PC-9 (cell line): ENCODE data around the gene SPTB. TPM values are rescaled to one million over a fixed set of nuclear protein-coding genes. Genes with fewer than 3 reads are reported as not detected.

Experiments used
- BruUV-seq: library from RNA; stranded (reverse); fragments of 400-500 nt; replicated peaks from 2 replicates; lab custom pipeline; 2021; lab: Mats Ljungman, UMichigan
- CTCF ChIA-PET: fragments of 300-600 bp; sonication (Branson Sonifier 250); formaldehyde crosslinking; loops from one replicate; lab custom pipeline; 2022; ENCODE audit warnings: antibody characterized with exemption; lab: Charles Lee
- POLR2A ChIA-PET: fragments of 300-600 bp; sonication (Branson Sonifier 250); formaldehyde crosslinking; loops from one replicate; lab custom pipeline; 2022; ENCODE audit warnings: antibody characterized with exemption; ENCODE audit not compliant: unreplicated experiment; lab: Charles Lee
- DNase-seq, 2 experiments: peaks; one replicate each; pipeline versions ENCODE4 v3.0.0 to v3.0.0-alpha.2; 2015 to 2022; ENCODE audit warnings: mixed read lengths in 1 of 2
- H2AFZ ChIP-seq: fragments of 200-600 bp; sonication (generic); 2 replicates; pipeline ENCODE4 v1.8.1; 2017; ENCODE audit warnings: antibody characterized with exemption
- H3F3A ChIP-seq: fragments of 200-600 bp; sonication (generic); 2 replicates; pipeline ENCODE4 v1.8.1; 2017; ENCODE audit warnings: antibody characterized with exemption, mild to moderate bottlenecking, low read depth; ENCODE audit not compliant: insufficient read depth
- H3K27ac ChIP-seq: fragments of 200-600 bp; sonication (generic); 2 replicates; pipeline ENCODE4 v1.6.1; 2016; ENCODE audit warnings: mixed run types
- H3K27me3 ChIP-seq: fragments of 200-600 bp; sonication (generic); 2 replicates; pipeline ENCODE4 v1.6.1; 2016; ENCODE audit warnings: low read depth, mixed run types; ENCODE audit not compliant: insufficient read depth
- H3K36me3 ChIP-seq: fragments of 200-600 bp; sonication (generic); 2 replicates; pipeline ENCODE4 v1.6.1; 2016; ENCODE audit warnings: low read depth, mixed run types
- H3K4me1 ChIP-seq: fragments of 200-600 bp; sonication (generic); replicated peaks from 2 replicates; pipeline ENCODE4 v1.6.1; 2016; ENCODE audit warnings: mixed run types; ENCODE audit not compliant: insufficient read depth
- H3K4me2 ChIP-seq: fragments of 200-600 bp; sonication (generic); 2 replicates; pipeline ENCODE4 v1.6.1; 2017; ENCODE audit warnings: mixed run types
- H3K4me3 ChIP-seq: fragments of 200-600 bp; sonication (generic); 2 replicates; pipeline ENCODE4 v1.6.1; 2016; ENCODE audit warnings: mixed run types
- H3K79me2 ChIP-seq: fragments of 200-600 bp; sonication (generic); 2 replicates; pipeline ENCODE4 v1.6.1; 2017; ENCODE audit warnings: low read depth, mixed run types
- H3K9me2 ChIP-seq: fragments of 200-600 bp; sonication (generic); 2 replicates; pipeline ENCODE4 v1.8.1; 2017; ENCODE audit warnings: mild to moderate bottlenecking; ENCODE audit not compliant: insufficient read depth
- H3K9me3 ChIP-seq: fragments of 200-600 bp; sonication (generic); 2 replicates; pipeline ENCODE4 v1.8.1; 2016; ENCODE audit warnings: low read depth; ENCODE audit not compliant: insufficient read depth
- H4K20me1 ChIP-seq: fragments of 200-600 bp; sonication (generic); 2 replicates; pipeline ENCODE4 v1.8.1; 2017; ENCODE audit not compliant: insufficient read depth
- EZH2 ChIP-seq: fragments of 200-600 bp; sonication (generic); IDR thresholded peaks from 2 replicates; pipeline ENCODE4 v1.8.0; 2017; ENCODE audit warnings: antibody characterized with exemption, low read depth
- intact Hi-C: fragments of 100-400 bp; cut with micrococcal nuclease; formaldehyde crosslinking; loops from one replicate; pipeline ENCODE4 v1.10.0; 2022; ENCODE audit not compliant: unreplicated experiment
- total RNA-seq: library from RNA; stranded (reverse); gene quantifications from 2 replicates; pipeline ENCODE4 v1.2.3, GENCODE V29; 2021
- TF ChIP-seq, protein P1 (sequence below): fragments of 200-600 bp; sonication (generic); conservative IDR thresholded peaks from 2 replicates; pipeline ENCODE4 v1.6.1; 2017; ENCODE audit warnings: mixed run types, antibody characterized with exemption, mild to moderate bottlenecking, moderate library complexity

The SPTB gene
- total RNA-seq, 1 experiment from 2014 or later, result 0.50 TPM

GRCh38 chr14:64927031-64927430 lies 47.3 kb upstream of the SPTB start:
- TF ChIP-seq, protein P1, sequence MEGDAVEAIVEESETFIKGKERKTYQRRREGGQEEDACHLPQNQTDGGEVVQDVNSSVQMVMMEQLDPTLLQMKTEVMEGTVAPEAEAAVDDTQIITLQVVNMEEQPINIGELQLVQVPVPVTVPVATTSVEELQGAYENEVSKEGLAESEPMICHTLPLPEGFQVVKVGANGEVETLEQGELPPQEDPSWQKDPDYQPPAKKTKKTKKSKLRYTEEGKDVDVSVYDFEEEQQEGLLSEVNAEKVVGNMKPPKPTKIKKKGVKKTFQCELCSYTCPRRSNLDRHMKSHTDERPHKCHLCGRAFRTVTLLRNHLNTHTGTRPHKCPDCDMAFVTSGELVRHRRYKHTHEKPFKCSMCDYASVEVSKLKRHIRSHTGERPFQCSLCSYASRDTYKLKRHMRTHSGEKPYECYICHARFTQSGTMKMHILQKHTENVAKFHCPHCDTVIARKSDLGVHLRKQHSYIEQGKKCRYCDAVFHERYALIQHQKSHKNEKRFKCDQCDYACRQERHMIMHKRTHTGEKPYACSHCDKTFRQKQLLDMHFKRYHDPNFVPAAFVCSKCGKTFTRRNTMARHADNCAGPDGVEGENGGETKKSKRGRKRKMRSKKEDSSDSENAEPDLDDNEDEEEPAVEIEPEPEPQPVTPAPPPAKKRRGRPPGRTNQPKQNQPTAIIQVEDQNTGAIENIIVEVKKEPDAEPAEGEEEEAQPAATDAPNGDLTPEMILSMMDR, result no peak
- no peak for TF ChIP-seq EZH2
- no peak overlapping the region for H3K4me3 ChIP-seq
- peaks cover 11% of the 10 kb centered on the region; the same call in 1 of the 2 replicates for H4K20me1 ChIP-seq
- 0 out of 2 replicates have a peak overlapping the region, but pooled peaks have one; percentile 16 for H3K27ac ChIP-seq
- peaks cover 5% of the 10 kb centered on the region for H3F3A ChIP-seq
- no peaks in the 10 kb centered on the region for H3K9me2 ChIP-seq
- BruUV-seq, result no TSS peak
- DNase-seq, result no peak
- peaks cover 53% of the 10 kb centered on the region for H3K36me3 ChIP-seq
- H3K4me2 ChIP-seq, result no peak overlapping the region
- H3K4me1 ChIP-seq, result no peaks in the 10 kb centered on the region
- H2AFZ ChIP-seq, result no peak overlapping the region
- no peaks in the 10 kb centered on the region for H3K27me3 ChIP-seq
- ChIA-PET POLR2A (interaction anchor here (0.6 to 0.7 kb wide), 2 partner anchors 12 to 231 kb away, joined by 4 to 20 read pairs; no protein-coding TSS in a partner anchor), CTCF (interaction anchor here (0.6 kb wide), 1 partner anchor 942 kb away, joined by 7 read pairs; no protein-coding TSS in a partner anchor)
- H3K79me2 ChIP-seq, result peaks cover 8% of the 10 kb centered on the region
- intact Hi-C loops, result no loop called here
- H3K9me3 ChIP-seq, result no peaks in the 10 kb centered on the region

GRCh38 chr14:64926398-64926995 lies 46.8 kb upstream of the SPTB start:
- H3K9me2 ChIP-seq, result no peaks in the 10 kb centered on the region

DNA sequence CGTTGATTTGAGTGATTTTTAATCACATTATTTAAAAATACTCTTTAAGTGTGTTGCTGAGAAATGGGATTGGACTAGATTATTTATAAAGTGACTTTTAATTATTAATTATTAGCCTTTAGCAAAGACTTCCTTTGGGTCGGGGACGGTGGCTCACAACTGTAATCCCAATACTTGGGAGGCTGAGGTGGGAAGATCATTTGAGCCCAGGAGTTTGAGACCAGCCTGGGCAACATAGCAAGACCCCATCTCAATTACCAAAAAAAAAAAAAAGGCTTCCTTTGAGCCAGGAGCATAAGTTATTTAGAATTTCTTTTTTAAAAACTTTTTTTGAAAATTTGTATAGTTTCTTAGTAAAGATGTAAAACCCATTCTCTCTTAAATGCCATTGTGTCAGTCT lies 43.3 kb upstream of the SPTB start:
- Histone ChIP-seq H4K20me1 (peaks cover 29% of the 10 kb centered on the region), H2AFZ (no peak overlapping the region), H3K4me2 (no peak overlapping the region), H3K27me3 (no peaks in the 10 kb centered on the region), H3K27ac (no peak overlapping the region), H3F3A (no peaks in the 10 kb centered on the region; the same call in 1 of the 2 replicates), H3K79me2 (peaks cover 45% of the 10 kb centered on the region), H3K4me1 (peaks cover 6% of the 10 kb centered on the region; the same call in 1 of the 2 replicates), H3K9me3 (no peaks in the 10 kb centered on the region), H3K9me2 (no peaks in the 10 kb centered on the region), H3K36me3 (peaks cover 46% of the 10 kb centered on the region), H3K4me3 (no peak overlapping the region)
- intact Hi-C loops, result no loop called here
- DNase-seq, result no peak
- CTCF ChIA-PET, result no interaction called here
- POLR2A ChIA-PET, result interaction anchor here (0.5 to 0.6 kb wide), 3 partner anchors 8 to 378 kb away, joined by 3 to 12 read pairs (median 8); no protein-coding TSS in a partner anchor
- no TSS peak for BruUV-seq
- TF ChIP-seq, protein P1, result no peak
- TF ChIP-seq EZH2, result no peak

More at GRCh38 chr14:64926398-64926995, 46.8 kb upstream of the SPTB start:
- intact Hi-C loops, result no loop called here
- TF ChIP-seq, protein P1, result no peak
- TF ChIP-seq EZH2, result no peak
- POLR2A ChIA-PET, result interaction anchor here (0.6 kb wide), 1 partner anchor 232 kb away, joined by 4 read pairs; no protein-coding TSS in a partner anchor
- no peaks in the 10 kb centered on the region for H3K27me3 ChIP-seq
- H3K4me3 ChIP-seq, result no peak overlapping the region
- peaks cover 15% of the 10 kb centered on the region; the same call in 1 of the 2 replicates for H4K20me1 ChIP-seq
- H3K36me3 ChIP-seq, result peaks cover 50% of the 10 kb centered on the region
- H3F3A ChIP-seq, result peaks cover 5% of the 10 kb centered on the region
- no peak overlapping the region for H3K4me2 ChIP-seq
- no TSS peak for BruUV-seq
- H2AFZ ChIP-seq, result no peak overlapping the region
- no peaks in the 10 kb centered on the region for H3K9me3 ChIP-seq
- no peaks in the 10 kb centered on the region for H3K4me1 ChIP-seq
- H3K79me2 ChIP-seq, result peaks cover 13% of the 10 kb centered on the region
- no peak for DNase-seq
- CTCF ChIA-PET, result interaction anchor here (0.6 kb wide), 1 partner anchor 941 kb away, joined by 7 read pairs; no protein-coding TSS in a partner anchor
- H3K27ac ChIP-seq, result 0 out of 2 replicates have a peak overlapping the region, but pooled peaks have one; percentile 16
